GM19328 (cell line): ENCODE results near the gene CRACDL.

ENCODE experiments used
- ATAC-seq: cut with Tn5 transposase; IDR thresholded peaks from one replicate; pipeline ENCODE4 v1.9.1; 2021; ENCODE audit warnings: mild to moderate bottlenecking, moderate library complexity; ENCODE audit not compliant: unreplicated experiment

CRACDL gene

GRCh38 chr2:98782570-98782969, 153.5 kb downstream of the CRACDL start:
- ATAC-seq = no peak

GRCh38 chr2:98781822-98782221, 154.2 kb downstream of the CRACDL start:
- no peak for ATAC-seq

DNA sequence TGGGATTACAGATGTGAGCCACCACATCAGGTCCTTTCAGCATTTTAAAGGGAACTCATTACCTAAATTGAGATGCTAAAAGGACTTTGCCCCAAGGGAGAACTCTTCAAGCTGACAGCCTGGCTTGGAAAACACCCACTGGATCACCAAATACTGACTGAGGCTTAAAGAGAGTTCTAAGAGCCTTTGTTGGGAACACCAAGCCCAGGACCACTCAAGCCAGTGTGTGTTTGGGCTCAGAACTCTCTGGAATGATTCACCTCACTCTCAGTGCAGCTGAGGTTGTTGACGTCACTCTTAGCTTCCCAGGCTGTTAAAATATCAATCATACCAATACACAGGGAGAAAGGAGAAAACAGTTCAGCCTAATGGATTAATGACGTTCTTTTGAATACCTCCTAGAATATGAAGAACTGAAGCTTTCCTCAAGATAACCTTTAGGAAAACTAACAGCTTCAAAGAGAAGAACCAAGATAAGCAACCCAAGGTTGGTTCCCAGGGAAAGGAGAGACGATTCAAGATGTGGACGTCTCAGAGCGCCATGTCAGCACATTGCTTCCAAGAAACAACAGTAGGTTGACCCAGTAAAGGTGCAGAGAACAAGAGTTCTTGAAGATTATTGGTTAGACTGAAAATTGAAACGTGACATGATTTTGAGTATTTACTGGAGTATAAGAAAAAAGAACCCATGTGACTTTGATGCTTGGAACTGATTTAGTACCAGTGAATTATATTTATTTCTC, 157.1 kb downstream of the CRACDL start:
- ATAC-seq = no peak

- ATAC-seq = no peak
Measured at GRCh38 chr2:98778151-98778550, 157.9 kb downstream of the CRACDL start.

DNA sequence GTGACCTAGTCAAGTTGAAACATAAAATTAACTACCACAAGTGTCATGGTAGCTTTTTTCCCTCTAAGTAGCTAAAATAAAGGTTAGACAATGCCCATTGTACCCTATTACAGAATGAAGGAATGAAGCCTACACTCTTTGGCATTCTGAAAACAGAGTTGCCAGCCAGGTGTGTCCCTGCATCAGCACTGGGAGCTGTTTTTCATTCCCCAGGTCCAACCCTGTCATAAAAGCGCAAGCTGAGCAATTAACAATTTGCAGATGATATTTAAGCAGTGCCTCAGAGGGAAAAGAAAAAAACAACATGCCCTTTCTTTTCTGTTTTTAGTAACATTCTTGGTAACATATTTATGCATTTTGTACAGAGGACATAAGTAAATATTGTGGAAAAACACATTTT, 158.3 kb downstream of the CRACDL start:
- ATAC-seq = no peak

DNA sequence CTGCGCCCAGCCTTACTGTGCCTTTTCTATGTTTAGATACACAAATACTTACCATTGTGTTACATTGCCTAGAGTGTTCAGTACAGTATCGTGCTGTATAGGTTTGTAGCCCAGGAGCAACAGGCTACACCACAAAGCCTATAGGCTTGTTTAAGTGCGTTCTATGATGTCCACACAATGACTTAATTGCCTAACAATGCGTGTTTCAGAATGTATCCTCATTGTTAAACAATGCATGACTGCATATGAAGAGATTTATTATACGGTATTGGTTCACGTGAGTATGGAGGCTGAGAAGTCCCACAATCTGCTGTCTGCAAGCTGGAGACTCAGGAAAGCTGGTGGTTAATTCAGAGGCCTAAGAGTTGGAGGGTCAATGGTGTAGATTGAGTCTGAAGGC, 158.9 kb downstream of the CRACDL start:
- ATAC-seq = no peak

DNA sequence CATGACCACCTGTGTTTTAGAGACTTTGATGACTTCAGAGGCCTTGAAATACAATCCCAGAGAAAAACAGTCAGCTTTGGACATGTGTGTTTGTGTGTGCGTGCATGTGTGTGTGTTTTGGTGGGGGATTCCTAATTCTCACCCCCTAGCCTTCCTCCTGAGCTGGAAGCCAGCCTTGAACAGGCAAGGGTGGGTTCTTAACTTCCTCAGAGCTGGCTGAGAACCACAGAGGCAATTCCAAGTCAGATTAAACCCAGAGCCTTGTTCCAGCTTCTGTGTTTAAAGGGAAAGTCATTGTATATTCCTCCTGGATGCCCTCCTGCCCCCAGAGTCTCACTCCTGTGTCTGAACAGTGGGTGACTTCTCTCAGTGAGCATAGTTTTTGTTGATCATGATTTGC, 159.9 kb downstream of the CRACDL start:
- no peak for ATAC-seq

DNA sequence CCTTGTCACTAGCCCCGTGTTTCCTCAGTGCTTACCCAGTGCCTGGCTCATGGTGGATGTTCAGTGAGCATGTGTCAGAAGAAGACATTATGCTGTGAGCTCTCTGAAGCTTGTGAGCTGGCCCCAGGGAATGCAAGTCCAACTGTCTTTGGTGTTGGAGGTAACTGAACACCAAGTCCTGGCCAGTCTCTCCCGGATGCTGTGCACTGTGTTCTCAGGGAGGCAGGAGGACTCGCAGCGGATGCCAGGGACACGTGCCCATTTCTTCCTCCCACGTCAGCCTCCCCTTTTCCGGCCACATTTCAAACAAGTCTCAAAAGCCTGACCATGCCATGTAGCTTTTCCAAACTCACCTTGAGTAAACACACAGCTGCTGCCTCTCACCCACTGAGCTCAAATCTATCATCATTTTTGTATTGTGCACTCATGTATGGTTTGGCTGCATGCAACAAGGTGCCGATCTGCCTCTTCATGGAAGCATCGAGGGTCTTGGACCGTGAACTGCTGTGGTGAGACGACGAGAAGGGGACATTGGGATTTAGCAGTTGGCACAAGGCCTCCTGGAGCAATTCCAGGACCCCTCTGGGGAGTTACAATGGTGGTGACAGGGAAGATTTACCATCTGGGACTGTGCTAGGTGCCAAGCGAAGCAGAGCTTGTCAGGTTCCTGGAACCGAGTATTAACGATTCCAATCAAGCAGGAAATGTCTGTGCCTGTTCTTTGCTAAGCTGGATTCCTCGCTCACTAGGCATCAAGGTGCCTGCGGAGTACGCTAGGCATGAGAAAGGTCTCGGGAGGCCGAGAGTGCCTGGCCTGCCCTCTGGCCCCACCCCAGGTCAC, 160.7 kb downstream of the CRACDL start:
- no peak for ATAC-seq

DNA sequence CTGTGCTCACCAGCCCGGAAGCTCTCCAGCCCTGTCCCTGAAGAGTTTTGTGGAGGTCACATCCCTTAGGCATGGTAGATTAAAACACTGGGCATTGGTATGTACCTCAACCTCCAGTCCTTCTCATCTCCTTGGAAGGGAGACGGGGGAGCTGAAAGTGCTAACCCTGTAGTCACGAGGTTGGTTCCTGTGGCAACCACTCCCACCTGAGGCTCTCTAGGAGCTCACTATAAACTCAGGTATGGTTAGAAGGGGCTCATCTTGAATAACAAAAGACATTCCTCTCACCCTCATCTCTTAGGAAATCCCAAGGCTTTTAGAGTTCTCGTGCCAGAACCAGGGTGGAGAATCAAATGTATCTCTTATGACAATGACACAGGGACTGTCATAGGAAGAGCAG, 162.1 kb downstream of the CRACDL start:
- no peak for ATAC-seq

- ATAC-seq = no peak
Measured at GRCh38 chr2:98773169-98773568, 162.9 kb downstream of the CRACDL start.

- ATAC-seq = no peak
Measured at GRCh38 chr2:98772536-98772935, 163.5 kb downstream of the CRACDL start.

GRCh38 chr2:98771721-98772524, 164.1 kb downstream of the CRACDL start:
- peak; percentile 61 for ATAC-seq

GRCh38 chr2:98771264-98771663, 164.8 kb downstream of the CRACDL start:
- no peak for ATAC-seq

GRCh38 chr2:98769784-98770183, 166.2 kb downstream of the CRACDL start:
- ATAC-seq = no peak

DNA sequence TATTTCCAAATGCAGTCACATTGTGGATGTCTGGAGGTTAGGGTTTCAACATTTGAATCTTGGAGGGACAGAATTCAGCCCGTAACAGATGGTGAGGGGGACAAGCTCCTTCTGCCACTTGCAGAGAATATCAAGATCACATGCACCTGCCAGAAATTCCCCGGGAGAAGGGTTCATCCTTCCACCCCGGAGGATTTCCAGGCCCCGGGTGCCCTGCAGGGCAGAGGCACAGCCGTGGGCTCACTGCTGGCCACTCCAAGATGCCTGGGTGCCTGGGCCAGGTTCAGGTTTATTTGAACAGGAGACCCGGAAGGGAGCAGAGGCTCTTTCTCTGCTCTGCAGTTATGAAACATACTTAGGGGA, 166.9 kb downstream of the CRACDL start:
- ATAC-seq = no peak

- ATAC-seq = no peak
Measured at GRCh38 chr2:98768384-98769113, 167.5 kb downstream of the CRACDL start.

DNA sequence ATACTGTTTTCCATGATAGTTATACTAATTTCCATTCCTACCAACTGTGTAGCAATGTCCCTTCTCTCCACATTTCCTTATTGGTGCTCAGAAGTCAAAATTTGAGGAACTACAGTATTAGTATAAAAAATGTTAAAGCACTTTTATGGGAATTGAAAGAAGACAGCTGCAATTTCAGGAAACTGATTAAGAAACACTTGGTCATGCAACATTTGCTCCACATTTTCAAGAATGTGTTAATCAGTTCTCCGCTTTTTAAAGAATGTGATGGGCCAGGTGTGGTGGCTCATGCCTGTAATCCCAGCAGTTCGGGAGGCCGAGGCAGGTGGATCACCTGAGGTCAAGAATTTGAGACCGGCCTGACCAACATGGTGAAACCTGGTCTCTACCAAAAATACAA, 171.5 kb downstream of the CRACDL start:
- no peak for ATAC-seq

- ATAC-seq = no peak
Measured at GRCh38 chr2:98763209-98763951, 172.6 kb downstream of the CRACDL start.

- ATAC-seq = no peak
Measured at GRCh38 chr2:98761909-98762308, 174.1 kb downstream of the CRACDL start.

GRCh38 chr2:98761267-98761781, 174.7 kb downstream of the CRACDL start:
- no peak for ATAC-seq
